ENCODE measurements around the gene KRTAP5-3.

KRTAP5-3 gene

DNA sequence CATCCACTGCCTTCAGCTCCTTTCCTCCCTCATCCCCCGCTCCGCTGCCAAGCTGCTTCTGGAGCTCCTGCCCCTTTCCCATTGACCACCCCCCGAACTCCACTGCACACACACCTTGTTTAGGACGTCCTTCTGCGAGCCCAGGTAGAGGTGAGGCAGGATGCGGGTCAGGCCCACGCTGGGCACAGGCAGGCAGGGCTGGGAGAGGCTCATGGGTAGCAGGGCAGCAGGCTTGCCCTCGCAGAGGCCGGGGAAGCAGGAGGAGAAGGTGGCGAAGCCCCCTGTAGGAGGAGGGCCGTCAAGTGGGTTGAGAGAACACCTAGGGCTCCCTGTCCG is 49.5 kb downstream of the KRTAP5-3 start:
- Histone ChIP-seq H3K27me3 (ENCODE audit: low read depth) (no peaks in the 10 kb centered on the region), H3K4me3 (no peak overlapping the region), H3K36me3 (replicated peaks) (no peaks in the 10 kb centered on the region), H3K9me3 (no peaks in the 10 kb centered on the region), H3K4me1 (no peaks in the 10 kb centered on the region)
- no peak for DNase-seq (ENCODE audit: low spot score in 2 of 2)
- in situ Hi-C loops (cut with MboI; ENCODE audit: low sequenced_read_pairs): no loop called here

DNA sequence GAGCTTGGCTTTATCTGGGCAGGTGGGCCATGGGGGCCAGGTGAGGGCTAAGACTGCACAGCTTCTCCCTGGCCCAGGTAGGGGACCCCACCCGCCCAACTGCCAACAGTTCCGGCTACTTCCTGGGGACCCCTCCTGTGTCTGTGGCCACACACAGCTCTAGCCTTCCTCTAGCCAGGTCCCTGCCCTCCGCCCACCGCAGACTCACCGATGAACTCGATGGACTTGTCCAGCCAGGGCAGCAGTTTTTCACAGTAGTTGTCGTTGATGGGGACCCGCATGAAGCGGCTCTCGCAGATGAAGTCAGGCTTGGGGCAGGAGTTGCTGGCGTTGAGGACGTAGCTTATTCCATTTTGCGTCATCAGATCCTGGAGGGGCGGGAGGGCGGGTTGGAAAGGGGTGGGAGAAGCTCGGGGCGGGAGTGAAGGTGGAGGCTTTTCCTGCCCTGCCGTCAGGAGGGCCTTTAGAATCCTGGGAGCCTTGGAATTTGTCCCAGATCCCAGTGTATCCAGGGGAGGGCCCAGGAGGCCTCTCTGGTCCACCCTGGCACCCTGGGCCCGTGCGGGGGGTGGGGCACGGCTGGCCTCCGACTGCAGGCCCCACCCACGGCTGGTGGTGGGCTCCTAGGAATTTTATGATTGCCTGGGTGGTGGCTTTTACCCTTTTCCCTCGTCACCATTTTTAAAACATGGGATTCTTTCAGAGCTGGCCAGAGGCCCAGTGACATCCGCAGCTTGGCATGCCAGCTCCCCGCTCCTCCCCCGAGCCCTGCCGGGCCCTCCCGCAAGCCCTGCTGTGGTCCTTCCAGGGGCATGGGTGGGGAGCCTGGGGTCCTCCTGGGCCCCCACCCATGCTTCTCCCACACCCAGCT is 50.1 kb downstream of the KRTAP5-3 start:
- H3K27me3 ChIP-seq (ENCODE audit: low read depth): no peaks in the 10 kb centered on the region
- H3K4me3 ChIP-seq: no peak overlapping the region
- DNase-seq (ENCODE audit: low spot score in 2 of 2): no peak
- H3K4me1 ChIP-seq: no peaks in the 10 kb centered on the region
- in situ Hi-C loops (cut with MboI; ENCODE audit: low sequenced_read_pairs): no loop called here
- H3K36me3 ChIP-seq (replicated peaks): no peaks in the 10 kb centered on the region
- H3K9me3 ChIP-seq: no peaks in the 10 kb centered on the region

Measured in HAP-1 (cell line).